Neural crest cell (in vitro differentiated cells): ENCODE results near the gene NRN1. TPM values are rescaled to one million over a fixed set of nuclear protein-coding genes. Genes with fewer than 3 reads are reported as not detected.

Source experiments
- DNase-seq: peaks from one replicate; pipeline ENCODE4 v3.0.0; 2021; ENCODE audit warnings: low read depth, mixed read lengths, low spot score
- H3K27ac Mint-ChIP-seq: one replicate; pipeline ENCODE4 v1.8.0; 2021; ENCODE audit warnings: mild to moderate bottlenecking, mixed read lengths; ENCODE audit not compliant: unreplicated experiment
- H3K27me3 Mint-ChIP-seq: 2 replicates; pipeline ENCODE4 v1.8.0; 2021; ENCODE audit warnings: low read depth, mild to moderate bottlenecking, mixed read lengths
- H3K36me3 Mint-ChIP-seq: 2 replicates; pipeline ENCODE4 v1.8.0; 2021; ENCODE audit warnings: low read depth, mild to moderate bottlenecking, mixed read lengths
- H3K4me1 Mint-ChIP-seq: 2 replicates; pipeline ENCODE4 v1.8.0; 2021; ENCODE audit warnings: mixed read lengths
- H3K4me3 Mint-ChIP-seq: one replicate; pipeline ENCODE4 v1.8.0; 2021; ENCODE audit warnings: mild to moderate bottlenecking, mixed read lengths
- H3K9me3 Mint-ChIP-seq: 2 replicates; pipeline ENCODE4 v1.8.0; 2021; ENCODE audit warnings: mixed read lengths
- total RNA-seq: library from RNA; stranded (reverse); gene quantifications from 2 replicates; pipeline ENCODE4 v1.2.1, GENCODE V29; 2021
- TF ChIP-seq, protein P1 (sequence below): fragments of 200-600 bp; sonication (generic); conservative IDR thresholded peaks from 2 replicates; pipeline ENCODE4 v1.5.0; 2021; ENCODE audit warnings: antibody characterized with exemption, mild to moderate bottlenecking

Gene NRN1
- total RNA-seq, 1 donor from 2014 or later = 1.5 TPM

DNA sequence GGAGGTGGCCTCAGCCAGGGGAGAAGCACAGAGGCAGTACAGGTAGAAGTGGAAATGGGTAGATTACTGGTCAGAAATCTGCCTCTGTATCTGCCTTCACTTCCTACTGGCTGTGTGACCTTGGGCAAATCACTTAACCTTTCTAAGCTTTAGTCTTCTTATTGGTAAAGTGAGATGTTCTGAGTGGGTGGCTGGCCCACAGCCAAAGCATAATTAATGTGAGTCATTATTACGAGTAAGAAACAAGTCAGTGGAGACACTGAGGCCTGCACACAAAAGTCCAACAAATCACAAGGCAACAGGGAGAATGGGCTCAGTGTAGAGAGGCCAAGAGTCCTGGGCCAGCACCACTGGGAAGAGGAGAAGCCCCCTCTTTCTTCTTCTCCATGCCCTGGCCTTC lies 39.1 kb downstream of the NRN1 start:
- Mint-ChIP-seq H3K4me1 (no peaks in the 10 kb centered on the region), H3K4me3 (no peak overlapping the region), H3K27ac (no peak overlapping the region), H3K36me3 (no peaks in the 10 kb centered on the region), H3K27me3 (no peaks in the 10 kb centered on the region), H3K9me3 (no peaks in the 10 kb centered on the region)
- no peak for DNase-seq
- TF ChIP-seq, protein P1, sequence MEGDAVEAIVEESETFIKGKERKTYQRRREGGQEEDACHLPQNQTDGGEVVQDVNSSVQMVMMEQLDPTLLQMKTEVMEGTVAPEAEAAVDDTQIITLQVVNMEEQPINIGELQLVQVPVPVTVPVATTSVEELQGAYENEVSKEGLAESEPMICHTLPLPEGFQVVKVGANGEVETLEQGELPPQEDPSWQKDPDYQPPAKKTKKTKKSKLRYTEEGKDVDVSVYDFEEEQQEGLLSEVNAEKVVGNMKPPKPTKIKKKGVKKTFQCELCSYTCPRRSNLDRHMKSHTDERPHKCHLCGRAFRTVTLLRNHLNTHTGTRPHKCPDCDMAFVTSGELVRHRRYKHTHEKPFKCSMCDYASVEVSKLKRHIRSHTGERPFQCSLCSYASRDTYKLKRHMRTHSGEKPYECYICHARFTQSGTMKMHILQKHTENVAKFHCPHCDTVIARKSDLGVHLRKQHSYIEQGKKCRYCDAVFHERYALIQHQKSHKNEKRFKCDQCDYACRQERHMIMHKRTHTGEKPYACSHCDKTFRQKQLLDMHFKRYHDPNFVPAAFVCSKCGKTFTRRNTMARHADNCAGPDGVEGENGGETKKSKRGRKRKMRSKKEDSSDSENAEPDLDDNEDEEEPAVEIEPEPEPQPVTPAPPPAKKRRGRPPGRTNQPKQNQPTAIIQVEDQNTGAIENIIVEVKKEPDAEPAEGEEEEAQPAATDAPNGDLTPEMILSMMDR = no peak

DNA sequence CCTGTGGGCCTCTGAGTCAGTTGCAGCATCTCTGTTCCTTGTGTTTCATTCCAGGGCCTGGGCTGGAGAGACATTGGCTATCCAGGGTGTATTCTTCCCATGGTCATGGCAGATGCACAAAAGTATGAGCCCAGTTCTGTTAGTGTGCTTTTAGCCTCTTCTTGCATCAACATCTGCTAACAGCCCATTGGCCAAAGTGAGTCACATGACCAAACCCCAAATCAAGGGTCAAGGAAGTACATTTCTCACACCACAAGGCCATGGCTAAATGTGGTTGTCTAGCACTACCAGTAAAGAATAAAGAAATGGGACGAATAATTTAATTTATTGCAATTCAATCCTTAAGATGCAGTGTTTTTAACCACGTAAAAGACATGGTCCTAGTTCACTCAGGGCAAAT lies 43.9 kb downstream of the NRN1 start:
- DNase-seq = no peak
- TF ChIP-seq, protein P1 = no peak
- no peak overlapping the region for H3K27ac Mint-ChIP-seq
- H3K4me1 Mint-ChIP-seq = peaks cover 7% of the 10 kb centered on the region
- no peaks in the 10 kb centered on the region for H3K36me3 Mint-ChIP-seq
- H3K9me3 Mint-ChIP-seq = no peaks in the 10 kb centered on the region
- no peak overlapping the region for H3K4me3 Mint-ChIP-seq
- no peaks in the 10 kb centered on the region for H3K27me3 Mint-ChIP-seq

DNA sequence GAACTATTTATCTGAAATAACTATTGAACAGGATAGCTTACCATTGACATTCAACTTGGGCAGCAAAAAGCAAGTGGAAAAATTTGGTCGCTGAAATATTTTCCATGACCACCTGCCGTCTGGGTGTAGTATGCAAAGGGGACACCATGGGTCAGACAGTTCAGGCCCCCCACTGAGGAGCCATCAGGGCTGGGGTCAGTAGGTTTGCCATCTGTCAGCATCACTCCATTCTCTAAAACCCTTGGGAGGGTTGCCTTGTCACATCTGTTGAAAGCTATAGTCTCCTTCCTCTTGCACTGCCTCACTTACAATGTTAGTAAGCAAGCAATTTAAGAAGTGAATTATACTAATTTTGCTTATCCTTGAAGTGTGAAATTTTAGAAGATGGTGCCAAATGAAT lies 44.9 kb downstream of the NRN1 start:
- no peak for DNase-seq

DNA sequence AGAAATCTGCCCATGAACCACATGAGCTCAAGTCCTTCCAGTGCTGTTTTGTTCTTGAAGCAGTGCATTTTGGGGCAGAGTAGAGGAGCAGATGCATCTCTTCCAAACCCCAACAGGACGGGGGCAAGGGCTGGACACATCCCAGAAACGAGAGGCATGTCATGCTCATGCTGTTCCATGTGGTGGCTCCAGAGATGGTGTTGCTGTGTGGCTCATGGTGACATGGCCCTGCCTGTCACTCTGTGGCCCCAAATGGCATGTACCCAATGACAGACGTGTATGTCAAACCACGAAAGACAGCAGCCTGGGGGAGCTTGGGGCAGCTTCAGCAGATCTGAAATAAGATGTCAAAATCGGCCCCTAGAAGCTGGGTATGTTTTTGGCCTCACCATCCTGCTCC lies 46.3 kb downstream of the NRN1 start:
- TF ChIP-seq, protein P1 = no peak
- DNase-seq = no peak
- H3K4me3 Mint-ChIP-seq = no peak overlapping the region
- H3K27ac Mint-ChIP-seq = no peak overlapping the region
- no peaks in the 10 kb centered on the region for H3K36me3 Mint-ChIP-seq
- peaks cover 15% of the 10 kb centered on the region for H3K4me1 Mint-ChIP-seq
- no peaks in the 10 kb centered on the region for H3K27me3 Mint-ChIP-seq
- no peaks in the 10 kb centered on the region for H3K9me3 Mint-ChIP-seq

More for the DNA sequence above, 44.9 kb downstream of the NRN1 start:
- H3K4me1 Mint-ChIP-seq = peaks cover 12% of the 10 kb centered on the region
- H3K36me3 Mint-ChIP-seq = no peaks in the 10 kb centered on the region
- no peak overlapping the region for H3K27ac Mint-ChIP-seq
- no peaks in the 10 kb centered on the region for H3K9me3 Mint-ChIP-seq
- H3K4me3 Mint-ChIP-seq = no peak overlapping the region
- TF ChIP-seq, protein P1 = no peak
- H3K27me3 Mint-ChIP-seq = no peaks in the 10 kb centered on the region

DNA sequence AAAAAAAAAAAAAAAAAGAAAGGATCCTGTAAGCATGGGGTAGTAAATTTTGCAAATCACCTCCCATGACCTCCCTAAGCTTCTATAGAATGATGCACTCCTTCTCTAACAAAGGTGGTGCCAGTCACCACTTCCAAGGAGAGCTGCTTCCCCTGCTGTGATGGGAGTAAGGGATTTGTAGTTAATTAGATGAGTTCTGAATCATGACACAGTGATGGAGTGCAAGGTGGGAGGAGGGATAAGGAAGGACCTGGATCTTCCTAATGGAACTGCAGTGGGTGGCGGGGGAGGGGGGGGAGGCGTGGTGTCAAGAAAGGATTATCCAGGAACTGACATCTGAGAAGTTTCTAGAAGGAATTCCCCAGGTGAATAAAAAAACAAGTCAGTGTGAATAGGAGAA lies 47.8 kb downstream of the NRN1 start:
- no peak overlapping the region for H3K4me3 Mint-ChIP-seq
- peaks cover 15% of the 10 kb centered on the region for H3K4me1 Mint-ChIP-seq
- H3K27ac Mint-ChIP-seq = no peak overlapping the region
- TF ChIP-seq, protein P1 = no peak
- DNase-seq = no peak
- H3K9me3 Mint-ChIP-seq = no peaks in the 10 kb centered on the region
- H3K27me3 Mint-ChIP-seq = no peaks in the 10 kb centered on the region
- no peaks in the 10 kb centered on the region for H3K36me3 Mint-ChIP-seq

DNA sequence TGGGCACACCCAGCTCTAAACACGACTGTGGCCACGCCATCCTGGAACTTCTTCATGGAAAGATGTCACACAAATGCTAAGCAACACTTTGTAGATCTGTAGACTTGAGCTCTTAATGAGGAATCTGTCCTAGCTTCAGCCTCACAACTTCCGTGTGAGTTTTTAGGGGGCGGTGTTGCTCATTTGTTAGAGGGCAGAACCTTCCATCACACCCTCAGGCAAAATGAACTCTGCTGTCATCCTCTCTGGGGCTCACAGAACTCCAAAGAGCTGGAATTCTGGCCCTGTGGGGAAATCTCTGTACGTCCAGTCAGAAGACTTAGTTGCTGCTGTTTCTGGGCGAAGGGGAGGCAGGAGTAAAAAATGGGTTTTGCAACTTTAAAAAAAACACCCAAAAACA lies 49.8 kb downstream of the NRN1 start:
- Mint-ChIP-seq H3K27me3 (no peaks in the 10 kb centered on the region), H3K9me3 (no peaks in the 10 kb centered on the region), H3K27ac (no peak overlapping the region), H3K4me3 (no peak overlapping the region), H3K36me3 (no peaks in the 10 kb centered on the region), H3K4me1 (peaks cover 15% of the 10 kb centered on the region)
- TF ChIP-seq, protein P1 = no peak
- no peak for DNase-seq
